Measurements from ENCODE around the gene IRX4.

Gene IRX4

GRCh38 chr5:1867114-1867814, 15.5 kb downstream of the IRX4 start:
- Histone ChIP-seq H2AFZ (ENCODE audit: low read length) (no peak overlapping the region), H3K36me3 (replicated peaks; ENCODE audit: insufficient read depth, low read length) (no peaks in the 10 kb centered on the region), H3K79me2 (ENCODE audit: low read length) (no peaks in the 10 kb centered on the region), H3K27ac (ENCODE audit: low read length) (no peak overlapping the region), H3F3A (ENCODE audit: insufficient read depth, low read length) (no peaks in the 10 kb centered on the region), H4K20me1 (ENCODE audit: insufficient read depth, low read length) (no peaks in the 10 kb centered on the region), H3K4me2 (ENCODE audit: low read depth, low read length) (no peak overlapping the region), H3K27me3 (replicated peaks; ENCODE audit: insufficient read depth, low read length) (peaks cover 40% of the 10 kb centered on the region), H3K9me2 (replicated peaks; ENCODE audit: insufficient read depth, low read length) (no peaks in the 10 kb centered on the region), H3K4me3 (ENCODE audit: low read length) (no peak overlapping the region), H3K4me1 (ENCODE audit: low read length) (no peaks in the 10 kb centered on the region), H3K9ac (ENCODE audit: low read length) (no peak overlapping the region), H3K9me3 (replicated peaks; ENCODE audit: insufficient read depth, low read length) (no peaks in the 10 kb centered on the region)
- TF ChIP-seq EZH2phosphoT487 (IDR thresholded peaks at IDR 0.05; ENCODE audit: low read length) (no peak), EZH2 (optimal IDR thresholded peaks at IDR 0.05; ENCODE audit: low read depth, low read length) (no peak), CTCF (IDR thresholded peaks at IDR 0.05; ENCODE audit: low read length) (no peak)
- no peak for DNase-seq

- no peak overlapping the region for H3K9ac ChIP-seq (ENCODE audit: low read length)
- no peak overlapping the region for H3K4me3 ChIP-seq (ENCODE audit: low read length)
- H4K20me1 ChIP-seq (ENCODE audit: insufficient read depth, low read length), result no peaks in the 10 kb centered on the region
- H3K36me3 ChIP-seq (replicated peaks; ENCODE audit: insufficient read depth, low read length), result no peaks in the 10 kb centered on the region
- no peak for TF ChIP-seq EZH2phosphoT487 (IDR thresholded peaks at IDR 0.05; ENCODE audit: low read length)
- no peak for TF ChIP-seq EZH2 (optimal IDR thresholded peaks at IDR 0.05; ENCODE audit: low read depth, low read length)
- TF ChIP-seq CTCF (IDR thresholded peaks at IDR 0.05; ENCODE audit: low read length), result no peak
- H2AFZ ChIP-seq (ENCODE audit: low read length), result no peak overlapping the region
- H3F3A ChIP-seq (ENCODE audit: insufficient read depth, low read length), result no peaks in the 10 kb centered on the region
- no peak overlapping the region for H3K27ac ChIP-seq (ENCODE audit: low read length)
- no peaks in the 10 kb centered on the region for H3K9me2 ChIP-seq (replicated peaks; ENCODE audit: insufficient read depth, low read length)
- peaks cover 51% of the 10 kb centered on the region for H3K27me3 ChIP-seq (replicated peaks; ENCODE audit: insufficient read depth, low read length)
- H3K9me3 ChIP-seq (replicated peaks; ENCODE audit: insufficient read depth, low read length), result no peaks in the 10 kb centered on the region
- no peak overlapping the region for H3K4me2 ChIP-seq (ENCODE audit: low read depth, low read length)
- no peaks in the 10 kb centered on the region for H3K79me2 ChIP-seq (ENCODE audit: low read length)
- no peak for DNase-seq
- no peaks in the 10 kb centered on the region for H3K4me1 ChIP-seq (ENCODE audit: low read length)
These were observed 16.8 kb downstream of the IRX4 start for GRCh38 chr5:1865948-1866347.

- Histone ChIP-seq H2AFZ (ENCODE audit: low read length) (no peak overlapping the region), H3K9ac (ENCODE audit: low read length) (no peak overlapping the region), H3K27me3 (replicated peaks; ENCODE audit: insufficient read depth, low read length) (peaks cover 51% of the 10 kb centered on the region), H3K36me3 (replicated peaks; ENCODE audit: insufficient read depth, low read length) (no peaks in the 10 kb centered on the region), H3K4me2 (ENCODE audit: low read depth, low read length) (no peak overlapping the region), H3K79me2 (ENCODE audit: low read length) (no peaks in the 10 kb centered on the region), H3K4me1 (ENCODE audit: low read length) (no peaks in the 10 kb centered on the region), H3K9me3 (replicated peaks; ENCODE audit: insufficient read depth, low read length) (no peaks in the 10 kb centered on the region), H3F3A (ENCODE audit: insufficient read depth, low read length) (no peaks in the 10 kb centered on the region), H3K27ac (ENCODE audit: low read length) (no peak overlapping the region), H4K20me1 (ENCODE audit: insufficient read depth, low read length) (no peaks in the 10 kb centered on the region), H3K9me2 (replicated peaks; ENCODE audit: insufficient read depth, low read length) (no peaks in the 10 kb centered on the region), H3K4me3 (ENCODE audit: low read length) (no peak overlapping the region)
- DNase-seq, result no peak
- TF ChIP-seq CTCF (IDR thresholded peaks at IDR 0.05; ENCODE audit: low read length) (no peak), EZH2 (optimal IDR thresholded peaks at IDR 0.05; ENCODE audit: low read depth, low read length) (no peak), EZH2phosphoT487 (IDR thresholded peaks at IDR 0.05; ENCODE audit: low read length) (no peak)
These were observed 17.2 kb downstream of the IRX4 start for GRCh38 chr5:1865486-1865885.

Measured in MM.1S (cell line).